GM12801 (cell line): ENCODE data around the gene ZSCAN12.

ENCODE experiments used
- CTCF ChIP-seq: IDR thresholded peaks from one replicate; pipeline ENCODE4 v1.5.1; 2011; ENCODE audit warnings: control low read depth; ENCODE audit not compliant: insufficient read length; ENCODE audit errors: extremely low read depth

The ZSCAN12 gene

DNA sequence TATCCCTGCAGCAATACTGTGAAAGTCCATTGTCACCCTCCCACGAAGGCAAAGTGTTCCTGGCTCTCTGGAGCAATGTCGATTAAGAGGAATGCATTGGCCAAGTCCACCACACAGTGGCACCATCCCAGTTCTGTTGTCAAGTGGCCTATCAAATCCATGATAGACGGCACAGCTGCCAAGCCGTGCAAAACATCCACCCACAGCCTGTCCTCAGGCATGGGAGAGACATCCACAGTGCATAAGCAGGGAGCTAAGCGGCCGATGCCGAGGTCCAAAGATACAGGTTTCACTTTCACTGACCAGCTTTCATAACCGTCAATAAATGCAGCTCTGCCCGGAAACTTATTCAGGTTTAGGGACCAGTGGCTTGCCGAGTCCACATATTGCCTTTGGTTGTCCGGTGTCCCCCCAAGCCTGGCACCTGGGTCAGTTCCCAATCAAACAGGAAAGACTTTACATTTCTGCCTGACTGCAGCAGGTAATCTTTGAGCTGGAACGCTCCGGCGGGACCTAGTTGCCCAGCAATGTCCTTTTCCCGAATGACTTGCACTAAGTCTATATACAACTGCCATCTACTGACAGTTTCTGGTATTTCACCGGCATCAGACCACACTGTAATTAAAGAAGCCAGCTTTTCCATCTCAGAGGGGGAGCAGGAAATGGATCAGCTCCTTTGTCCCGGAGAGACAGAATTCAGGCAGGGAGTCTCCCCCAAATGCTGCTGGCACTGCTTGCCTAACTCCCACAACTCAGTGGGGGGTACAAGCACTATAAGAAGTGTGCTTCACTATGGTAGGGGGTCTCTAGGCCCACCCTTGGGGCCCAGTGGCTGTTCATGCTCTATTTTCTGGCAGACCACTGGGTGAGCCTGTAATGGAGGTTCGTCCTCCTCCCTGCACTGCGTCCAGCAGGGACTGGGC, 43.5 kb downstream of the ZSCAN12 start:
- TF ChIP-seq CTCF = no peak

GRCh38 chr6:28354688-28355554, 44.6 kb downstream of the ZSCAN12 start:
- no peak for TF ChIP-seq CTCF

DNA sequence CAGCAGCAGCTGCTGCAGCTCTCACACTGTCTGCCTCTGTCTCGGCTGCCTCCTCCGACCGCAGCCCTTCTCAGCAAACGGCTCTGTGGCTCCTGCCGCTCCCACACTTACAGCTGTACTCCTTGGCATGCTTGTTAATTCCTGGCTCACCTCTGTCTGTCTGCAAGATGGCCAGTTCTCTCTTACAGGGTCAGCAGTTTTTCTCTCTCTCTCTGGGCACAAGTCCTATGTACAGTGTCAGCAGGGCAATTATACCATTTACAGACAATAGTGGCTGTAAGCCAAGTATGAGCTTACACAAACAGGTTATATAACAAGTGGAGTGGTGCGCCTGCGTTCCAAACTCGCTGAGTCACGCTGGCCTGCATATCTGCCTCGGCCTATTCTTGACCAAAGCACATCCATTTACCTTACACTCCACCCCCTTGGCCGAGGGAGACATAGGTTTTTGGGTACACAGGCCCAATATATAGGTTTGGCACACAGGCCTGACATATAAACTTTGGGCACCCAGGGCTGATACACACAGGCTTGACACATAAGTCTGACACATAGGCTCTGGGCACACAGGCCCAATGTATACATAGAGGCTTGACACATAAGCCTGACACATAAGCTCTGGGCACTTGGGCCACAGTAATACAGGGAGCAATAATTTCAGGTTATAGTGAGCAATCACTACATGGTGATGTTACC, 45.4 kb downstream of the ZSCAN12 start:
- no peak for TF ChIP-seq CTCF

DNA sequence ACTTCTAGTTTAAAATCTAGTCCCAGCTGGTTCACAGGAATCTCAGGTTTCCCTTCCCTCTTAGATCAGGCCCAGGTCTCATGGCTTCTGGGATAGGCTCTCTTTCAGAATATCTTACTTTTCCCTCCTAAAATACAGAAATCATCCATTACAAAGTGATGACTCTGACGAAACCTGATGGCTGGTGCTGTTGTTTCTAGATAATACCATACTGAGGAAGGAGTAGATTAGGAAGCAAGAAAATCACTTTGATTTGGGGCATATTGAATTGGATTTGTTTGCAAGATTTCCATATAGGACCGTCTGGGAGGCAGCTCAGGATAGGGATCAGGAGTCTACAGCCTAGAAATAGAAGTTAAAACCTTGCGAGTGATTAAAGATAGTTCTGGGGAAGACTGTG, 46.2 kb downstream of the ZSCAN12 start:
- TF ChIP-seq CTCF = no peak

- TF ChIP-seq CTCF = no peak
Observed at GRCh38 chr6:28351493-28351925, 48.0 kb downstream of the ZSCAN12 start.

DNA sequence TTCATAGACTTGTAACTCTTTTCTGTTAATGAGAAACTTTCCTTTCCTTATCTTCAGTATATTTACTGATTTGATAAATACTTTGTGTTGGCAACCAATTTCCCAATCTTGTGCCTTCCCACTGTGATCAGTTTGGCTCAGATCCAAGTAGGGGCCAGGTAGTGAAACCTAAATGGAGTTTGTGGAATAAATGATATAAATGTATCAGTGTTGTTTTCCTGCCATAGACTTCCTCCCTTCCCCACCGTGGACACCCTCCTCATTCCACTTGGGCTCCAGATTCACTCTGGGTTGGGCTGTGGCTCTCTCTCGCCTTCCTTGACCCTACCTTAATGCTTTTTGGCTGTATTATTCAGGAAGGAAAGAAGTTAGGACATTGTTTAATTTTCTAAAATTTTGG, 48.5 kb downstream of the ZSCAN12 start:
- TF ChIP-seq CTCF = no peak
